Smooth muscle cell of the brain vasculature (primary cell): Measurements from ENCODE around the gene MLPH.

Source experiments
- DNase-seq: peaks from one replicate; pipeline ENCODE4 v3.0.0-alpha.2; 2012; ENCODE audit warnings: low read depth, low spot score

MLPH gene

DNA sequence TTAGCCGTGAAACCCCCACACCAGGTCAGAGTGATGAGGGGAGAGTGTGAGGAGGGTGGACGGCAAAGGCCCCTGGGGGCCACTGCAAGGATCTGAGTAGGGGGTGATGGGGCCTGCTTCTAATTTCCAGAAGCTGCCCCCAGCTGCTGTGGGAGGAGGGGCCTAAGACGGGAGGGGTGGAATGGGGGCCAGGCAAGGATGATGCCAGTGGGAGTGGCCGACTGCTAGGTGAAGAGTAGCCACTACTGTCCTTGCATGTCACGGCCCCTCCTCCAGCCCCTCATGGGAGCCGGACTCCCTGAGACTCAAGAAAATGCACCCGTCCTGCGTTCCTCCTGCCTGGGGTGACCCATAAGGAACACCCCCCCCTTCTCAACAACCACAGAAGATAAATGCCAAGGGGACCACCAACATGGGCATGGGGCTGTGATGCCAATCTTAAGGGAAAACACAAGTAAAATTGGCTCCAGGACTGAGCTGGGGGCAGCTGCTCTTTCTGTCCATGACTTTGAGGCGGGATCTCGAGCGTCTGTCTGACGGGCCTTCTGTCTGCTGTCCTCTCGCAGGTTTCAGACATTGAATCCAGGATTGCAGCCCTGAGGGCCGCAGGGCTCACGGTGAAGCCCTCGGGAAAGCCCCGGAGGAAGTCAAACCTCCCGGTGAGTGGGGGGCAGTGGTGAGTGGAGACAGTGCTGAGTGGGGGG, 55.1 kb downstream of the MLPH start:
- no peak for DNase-seq

DNA sequence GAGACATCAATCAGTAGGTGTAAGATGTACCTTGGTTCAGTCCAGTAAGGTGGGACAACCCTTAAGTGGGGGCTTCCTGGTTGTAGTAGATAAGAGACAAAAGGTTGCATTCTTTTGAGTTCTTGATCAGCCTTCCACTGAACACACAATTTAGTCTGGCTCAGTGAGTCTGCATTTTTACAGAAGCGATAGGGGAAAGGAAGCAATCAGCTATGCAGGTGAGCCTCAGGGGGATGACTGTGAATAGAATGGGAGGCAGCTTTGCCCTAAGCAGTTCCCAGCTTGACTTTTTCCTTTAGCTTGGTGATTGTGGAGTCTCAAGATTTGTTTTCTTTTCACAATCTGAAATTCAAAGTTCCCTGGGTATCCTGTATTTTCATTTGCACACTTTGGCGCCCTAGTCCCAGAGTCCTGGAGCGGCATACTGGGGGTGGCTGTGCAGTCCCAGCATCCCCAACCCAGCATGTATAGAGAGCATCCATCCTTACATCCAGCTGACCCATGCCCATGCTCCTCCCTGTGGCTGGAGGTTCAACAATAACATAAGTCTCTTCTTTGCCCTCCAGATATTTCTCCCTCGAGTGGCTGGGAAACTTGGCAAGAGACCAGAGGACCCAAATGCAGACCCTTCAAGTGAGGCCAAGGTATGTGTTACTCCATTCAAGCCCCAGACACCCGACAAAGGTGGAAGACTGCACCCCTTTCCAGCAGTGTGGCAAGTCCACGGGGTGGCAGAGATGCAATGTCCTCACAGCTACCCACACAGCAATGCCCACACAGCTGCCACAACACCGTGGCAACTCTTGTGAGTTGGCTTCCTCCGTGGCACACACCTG, 59.2 kb downstream of the MLPH start:
- no peak for DNase-seq

DNA sequence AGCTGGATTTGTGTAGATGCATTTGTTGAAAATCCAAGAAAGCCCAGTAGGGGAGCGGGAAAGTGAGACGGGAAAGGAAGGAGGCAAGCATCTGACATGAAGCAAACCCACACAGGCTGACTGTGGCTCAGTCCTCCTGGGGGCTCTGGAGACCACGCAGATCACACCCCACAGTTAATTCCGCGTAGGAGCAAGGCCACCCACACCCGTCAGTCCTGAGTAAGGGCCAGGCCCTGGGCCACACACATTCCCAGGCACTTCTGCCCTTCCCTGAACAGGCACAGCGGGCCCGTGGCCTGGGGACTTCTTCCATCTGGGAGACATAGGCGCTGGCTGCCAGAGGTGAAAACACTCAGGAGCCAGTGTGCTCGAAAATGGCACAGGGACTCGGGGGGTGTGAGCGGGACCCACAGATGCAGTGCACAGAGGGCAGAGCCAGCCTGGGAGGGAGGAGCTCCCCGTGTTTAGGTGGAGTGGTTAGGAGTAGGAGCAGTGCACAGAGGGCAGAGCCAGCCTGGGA, 59.9 kb downstream of the MLPH start:
- DNase-seq: no peak

DNA sequence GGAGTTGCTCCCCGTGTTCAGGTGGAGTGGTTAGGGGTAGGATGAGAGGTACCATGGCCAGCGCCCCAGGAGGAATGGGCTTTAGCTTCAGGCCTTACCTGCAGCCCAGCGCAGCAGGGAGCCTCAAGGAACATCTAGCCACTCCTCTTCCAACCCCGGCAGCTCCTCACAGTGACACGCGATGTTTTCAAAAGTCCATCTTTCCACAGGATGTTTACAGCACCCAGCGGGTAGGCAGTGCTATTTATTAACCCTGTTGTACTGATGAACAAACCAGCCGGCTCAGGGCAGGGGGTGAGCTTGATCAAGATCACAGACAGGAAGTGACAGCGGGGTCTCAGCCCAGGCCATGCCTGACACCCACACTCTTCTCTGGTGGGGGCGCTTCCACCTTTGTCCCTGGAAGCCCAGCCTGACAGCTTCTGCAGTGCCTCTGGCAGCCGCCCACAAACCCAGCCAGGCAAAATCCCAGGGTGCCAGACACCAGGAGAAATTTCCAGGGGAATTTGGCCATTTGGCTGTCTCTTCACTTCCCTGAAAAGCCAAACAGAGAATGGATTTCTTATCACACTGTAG, 60.9 kb downstream of the MLPH start:
- DNase-seq: no peak

DNA sequence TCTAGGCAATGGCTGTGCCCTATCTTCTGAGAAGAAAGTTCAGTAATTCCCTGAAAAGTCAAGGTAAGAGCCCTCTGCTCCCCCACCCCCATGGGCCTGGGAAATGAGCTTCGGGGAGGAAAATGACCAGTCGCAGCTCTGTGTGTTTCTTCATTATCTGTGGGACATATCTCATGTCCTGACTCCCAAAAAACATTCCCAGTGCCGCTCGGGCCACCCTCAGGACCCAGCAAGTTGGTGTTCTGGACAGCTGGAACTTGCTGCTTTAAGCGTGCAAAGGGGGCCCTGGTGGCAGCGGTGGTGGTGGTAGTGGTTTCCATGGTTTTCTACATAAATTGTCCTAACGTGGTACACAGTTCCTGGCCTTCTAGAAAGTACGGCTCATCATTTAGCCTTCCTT, 62.2 kb downstream of the MLPH start:
- no peak for DNase-seq

DNA sequence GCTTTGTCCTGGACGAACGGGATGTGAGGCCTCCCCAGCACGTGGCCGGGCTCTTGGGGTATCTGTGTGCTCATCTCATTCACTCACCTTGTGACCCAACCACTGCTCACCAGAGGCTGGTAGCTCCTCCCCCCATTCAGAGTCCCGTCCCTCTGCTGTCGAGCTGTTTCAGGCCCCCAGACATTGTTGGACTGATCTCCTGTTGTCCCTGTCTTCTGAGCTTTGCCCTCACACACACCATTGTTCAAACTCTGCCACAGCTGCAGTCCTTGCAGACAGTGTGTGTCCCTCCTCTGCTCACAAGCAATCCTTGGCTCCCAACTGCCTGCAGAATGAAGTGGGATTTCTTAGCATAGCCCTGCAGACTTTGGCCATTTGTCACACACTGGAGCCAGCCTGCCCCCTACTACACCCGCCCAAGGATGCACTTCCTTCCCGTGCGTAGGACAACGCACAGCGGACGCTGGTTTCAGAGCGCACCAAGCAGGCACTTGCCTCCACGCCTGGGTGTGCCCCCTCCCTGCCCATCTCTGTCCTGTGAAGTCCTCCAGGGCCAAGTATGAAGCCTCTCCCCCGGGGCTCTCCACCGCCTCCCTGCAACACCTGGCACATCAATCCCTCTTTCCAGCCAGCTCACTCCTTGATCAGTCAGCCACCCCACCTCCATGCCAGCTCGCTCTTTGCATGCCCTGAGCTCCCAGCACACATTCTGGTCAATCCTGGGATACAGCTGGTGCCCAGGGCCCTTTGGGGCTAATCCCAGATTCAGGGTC, 62.8 kb downstream of the MLPH start:
- no peak for DNase-seq

DNA sequence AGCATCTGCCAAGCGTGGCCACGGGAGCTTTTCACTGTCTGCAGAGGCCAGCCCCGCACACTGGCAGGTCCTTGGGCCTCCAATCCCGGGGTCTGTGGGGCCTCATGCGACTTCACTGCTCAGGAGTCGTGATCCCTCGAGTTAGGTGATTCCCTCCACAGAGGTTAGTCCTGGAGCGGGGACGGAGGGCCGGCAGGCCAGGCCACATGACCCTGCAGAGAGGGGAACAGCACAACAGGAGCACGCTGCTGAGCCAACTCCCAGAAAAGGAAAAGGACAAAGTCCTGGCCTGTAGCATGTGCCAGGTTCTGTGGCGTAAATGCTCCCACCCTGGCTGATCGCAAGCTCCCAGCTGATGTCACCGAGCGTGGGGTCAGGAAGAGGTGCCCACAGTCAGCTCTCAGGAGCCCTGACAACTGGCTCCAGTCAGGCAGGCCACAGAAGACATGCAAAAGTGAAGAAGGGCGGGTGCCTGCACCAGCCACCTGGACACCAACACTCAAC, 64.1 kb downstream of the MLPH start:
- DNase-seq: no peak

DNA sequence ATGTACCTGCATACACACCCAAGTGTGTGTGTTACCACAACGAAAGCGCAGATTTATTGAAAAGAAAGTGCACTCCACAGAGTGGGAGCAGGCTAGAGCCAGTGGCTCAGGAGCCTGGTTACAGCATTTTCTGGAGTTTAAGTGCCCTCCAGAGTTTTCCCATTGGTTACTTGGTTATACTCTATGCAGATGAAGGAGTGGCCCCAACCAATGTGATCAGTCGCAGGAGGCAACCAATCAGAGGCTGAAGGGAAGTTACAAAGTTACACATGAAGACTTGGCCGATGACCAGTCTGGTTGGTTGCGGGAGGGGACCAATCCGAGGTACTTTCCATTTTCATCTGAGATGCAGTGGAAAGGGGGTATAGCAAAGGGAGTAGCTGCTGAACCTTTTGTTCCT, 65.9 kb downstream of the MLPH start:
- DNase-seq: no peak

DNA sequence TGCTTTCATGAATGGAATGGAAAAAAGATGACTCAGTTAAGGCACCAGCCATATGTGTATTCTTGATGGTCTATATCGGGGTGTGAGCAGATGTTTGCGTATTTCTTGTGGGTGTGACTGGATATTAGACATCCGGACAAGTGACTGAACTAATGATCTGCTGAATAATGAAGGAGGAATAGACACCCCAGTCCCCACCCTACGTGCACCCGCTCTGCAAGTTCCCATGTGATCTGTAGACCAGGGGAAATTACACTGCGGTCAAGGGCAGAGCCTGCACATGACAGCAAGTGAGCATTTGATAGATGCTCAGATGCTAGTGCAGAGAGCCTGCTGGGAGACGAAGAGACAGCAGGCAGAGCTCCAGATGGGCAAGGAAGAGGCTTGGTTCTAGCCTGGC, 66.9 kb downstream of the MLPH start:
- DNase-seq: no peak

DNA sequence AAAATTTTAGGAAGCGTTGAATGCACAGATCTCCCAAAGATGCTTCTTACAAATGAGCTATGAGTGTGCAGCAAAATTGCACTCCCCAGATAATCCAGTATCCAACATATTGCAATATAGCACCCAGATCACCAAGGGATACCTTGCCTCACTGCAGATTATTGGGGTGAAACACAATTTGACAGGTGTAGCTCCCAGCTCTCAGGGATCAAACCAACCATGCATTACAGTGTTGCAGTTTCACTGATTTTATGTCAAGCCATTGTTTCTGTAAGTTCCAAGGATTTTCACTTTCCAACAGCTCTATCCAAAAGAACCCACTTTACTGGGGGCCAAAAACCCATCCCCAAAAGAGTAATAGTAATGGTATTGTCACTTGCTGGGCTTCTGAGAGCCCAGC, 68.5 kb downstream of the MLPH start:
- no peak for DNase-seq

DNA sequence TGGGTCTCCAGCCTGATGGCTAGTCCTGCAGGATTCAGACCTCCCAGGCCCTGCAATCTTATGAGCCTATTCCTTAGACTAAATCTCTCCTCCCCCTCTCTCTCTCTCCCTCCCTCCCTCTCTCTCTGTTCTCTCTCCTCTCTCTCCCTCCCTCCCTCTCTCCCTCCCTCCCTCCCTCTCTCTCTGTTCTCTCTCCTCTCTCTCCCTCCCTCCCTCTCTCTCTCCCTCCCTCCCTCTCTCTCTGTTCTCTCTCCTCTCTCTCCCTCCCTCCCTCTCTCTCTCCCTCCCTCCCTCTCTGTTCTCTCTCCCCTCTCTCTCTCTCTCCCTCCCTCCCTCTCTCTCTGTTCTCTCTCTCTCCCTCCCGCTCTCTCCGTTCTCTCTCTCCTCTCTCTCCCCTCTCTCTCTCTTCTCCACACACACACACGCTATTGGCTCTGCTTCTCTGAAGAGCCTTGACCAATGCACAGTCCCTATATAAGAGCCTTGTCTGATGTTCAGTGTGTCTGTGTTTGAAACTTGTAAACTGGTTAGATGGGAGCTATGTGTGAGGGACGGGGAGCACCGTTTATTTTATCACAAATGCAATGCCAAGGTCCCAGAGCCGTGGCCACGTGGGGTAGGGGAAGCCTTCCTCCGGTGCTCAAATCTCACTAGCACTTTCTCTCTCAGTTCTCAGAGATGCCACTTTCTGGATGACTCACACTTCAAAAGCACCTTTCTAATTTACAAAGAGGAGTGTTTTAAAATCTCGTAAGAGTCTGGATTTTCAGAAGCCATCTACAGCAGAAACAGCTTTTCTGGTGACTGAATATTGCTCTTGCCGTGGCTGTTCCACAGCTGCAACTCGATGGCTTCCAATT, 70.0 kb downstream of the MLPH start:
- DNase-seq: no peak

DNA sequence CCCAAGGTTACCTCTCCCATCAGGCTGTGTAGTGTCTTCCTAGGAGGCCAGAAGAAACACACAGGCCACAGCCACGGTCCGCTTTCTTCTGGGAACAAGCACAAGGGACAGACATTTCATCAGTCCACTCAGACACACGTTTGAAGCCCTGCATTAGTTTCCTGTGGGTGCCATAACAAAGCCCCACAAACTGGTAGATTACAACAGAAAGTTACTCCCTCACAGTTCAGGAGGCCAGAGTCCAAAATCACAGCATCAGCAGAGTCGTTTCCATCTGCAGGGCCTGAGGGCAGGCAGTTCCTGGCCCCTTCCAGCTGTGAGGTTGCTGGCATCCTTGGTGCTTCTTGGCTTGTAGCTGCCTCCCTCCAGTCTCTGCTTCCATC, 70.6 kb downstream of the MLPH start:
- no peak for DNase-seq

DNA sequence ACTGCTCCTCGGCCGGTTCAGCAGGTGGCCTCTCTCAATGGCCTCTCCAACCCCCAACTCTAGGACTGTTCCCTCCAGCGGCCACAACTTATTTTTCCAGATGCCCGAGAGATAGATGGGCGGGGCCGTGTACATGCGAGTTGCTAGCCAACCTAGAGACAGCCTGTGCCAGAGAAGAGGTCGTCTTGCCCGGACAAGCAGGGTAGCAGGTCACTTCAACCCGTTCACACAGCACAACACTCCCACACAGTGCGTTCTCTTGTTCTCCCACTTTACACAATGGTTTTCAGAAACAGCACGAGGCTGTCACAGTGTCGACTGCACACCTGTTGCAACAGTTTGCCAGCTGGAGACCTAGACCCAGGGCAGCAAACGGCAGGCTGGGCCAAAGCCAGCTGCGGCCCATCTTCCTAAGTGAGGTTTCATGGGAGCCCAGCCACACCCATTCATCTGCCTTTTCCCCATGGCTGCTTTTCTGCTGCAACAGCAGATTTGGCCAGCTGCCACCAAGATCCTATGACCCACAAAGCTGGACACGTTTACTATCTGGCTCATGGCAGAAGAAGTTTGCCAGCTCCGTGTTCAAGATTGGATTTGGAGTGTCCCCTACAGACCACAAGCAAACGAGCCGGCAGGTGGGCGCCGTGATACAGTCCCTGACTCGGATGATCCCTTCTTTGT, 72.0 kb downstream of the MLPH start:
- DNase-seq: no peak

DNA sequence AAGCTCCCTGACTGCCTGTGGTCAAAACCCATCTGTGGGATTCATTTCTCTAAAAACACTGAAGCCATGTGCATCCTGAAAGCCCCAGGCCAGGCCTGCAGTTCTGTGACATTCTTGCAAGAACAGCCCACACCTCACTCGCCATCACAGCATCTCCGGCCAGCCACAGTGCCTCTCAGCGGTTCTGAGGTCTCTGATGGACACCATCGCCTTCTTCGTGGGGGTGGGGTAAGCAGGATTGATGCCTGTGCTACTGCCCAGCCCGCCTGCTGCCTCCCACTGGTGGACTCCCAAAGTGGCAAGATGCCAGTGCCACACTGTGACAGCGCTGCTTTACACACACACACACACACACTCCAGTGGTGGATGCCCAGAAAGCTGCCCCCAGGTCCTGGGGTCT, 74.2 kb downstream of the MLPH start:
- no peak for DNase-seq

DNA sequence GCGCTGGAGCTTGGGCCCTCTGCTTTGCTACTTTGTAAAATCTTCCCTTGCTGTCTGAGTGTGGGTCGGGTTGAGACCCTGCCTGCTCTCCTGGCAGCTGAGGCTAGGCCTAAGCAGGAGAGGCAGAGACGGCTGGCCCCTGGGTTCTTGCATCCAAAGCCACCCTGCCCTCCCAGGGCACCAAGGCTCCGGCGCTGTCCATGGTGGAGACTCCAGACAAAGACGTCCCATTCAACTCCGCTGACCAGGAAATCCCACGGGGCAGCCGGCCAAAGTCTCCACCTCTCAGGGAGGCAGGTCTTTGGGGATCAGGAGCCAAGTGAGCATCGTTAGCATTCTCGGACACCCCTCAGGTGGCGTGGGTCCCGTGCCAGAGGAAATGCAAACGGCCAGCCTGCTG, 76.8 kb downstream of the MLPH start:
- DNase-seq: no peak

DNA sequence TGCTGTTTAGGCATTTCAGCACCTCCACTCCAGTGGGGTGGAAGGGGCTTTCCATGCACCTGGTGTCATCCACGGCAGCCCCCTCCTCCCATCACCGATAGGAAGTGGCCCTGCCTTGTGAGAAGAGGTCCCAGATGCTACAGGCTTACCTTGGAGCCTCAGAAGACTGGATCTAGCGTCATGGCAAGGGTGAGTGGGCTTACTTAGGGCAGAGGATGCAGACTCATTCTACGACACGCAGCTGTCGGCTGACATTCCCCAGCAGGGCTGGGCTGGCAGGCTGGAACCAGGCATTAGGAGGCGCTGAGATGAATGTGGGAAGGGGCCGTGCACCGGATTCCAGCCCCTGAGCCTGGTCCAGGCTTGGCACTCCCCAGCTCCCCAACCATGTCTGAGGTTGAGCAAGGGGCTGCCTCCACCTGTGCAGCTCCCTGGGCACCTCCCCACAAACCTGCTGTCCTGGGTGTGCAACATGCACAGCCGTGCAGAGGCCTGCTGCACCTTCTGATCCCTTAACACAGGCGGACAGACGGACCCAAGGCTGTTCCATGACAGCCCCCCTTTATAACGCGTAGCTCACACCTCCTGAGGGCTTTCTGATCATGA, 77.6 kb downstream of the MLPH start:
- DNase-seq: no peak

DNA sequence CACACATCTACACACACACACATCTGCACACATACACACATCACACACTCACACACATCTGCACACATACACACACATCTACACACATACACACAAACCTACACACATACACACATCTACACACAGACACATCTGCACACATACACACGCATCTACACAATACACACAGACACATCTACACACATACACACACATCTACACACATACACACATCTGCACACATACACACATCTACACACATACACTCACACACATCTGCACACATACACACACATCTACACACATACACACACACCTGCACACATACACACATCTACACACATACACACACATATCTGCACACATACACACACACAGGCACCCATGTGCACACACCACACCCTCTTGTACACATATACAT, 78.9 kb downstream of the MLPH start:
- DNase-seq: no peak

DNA sequence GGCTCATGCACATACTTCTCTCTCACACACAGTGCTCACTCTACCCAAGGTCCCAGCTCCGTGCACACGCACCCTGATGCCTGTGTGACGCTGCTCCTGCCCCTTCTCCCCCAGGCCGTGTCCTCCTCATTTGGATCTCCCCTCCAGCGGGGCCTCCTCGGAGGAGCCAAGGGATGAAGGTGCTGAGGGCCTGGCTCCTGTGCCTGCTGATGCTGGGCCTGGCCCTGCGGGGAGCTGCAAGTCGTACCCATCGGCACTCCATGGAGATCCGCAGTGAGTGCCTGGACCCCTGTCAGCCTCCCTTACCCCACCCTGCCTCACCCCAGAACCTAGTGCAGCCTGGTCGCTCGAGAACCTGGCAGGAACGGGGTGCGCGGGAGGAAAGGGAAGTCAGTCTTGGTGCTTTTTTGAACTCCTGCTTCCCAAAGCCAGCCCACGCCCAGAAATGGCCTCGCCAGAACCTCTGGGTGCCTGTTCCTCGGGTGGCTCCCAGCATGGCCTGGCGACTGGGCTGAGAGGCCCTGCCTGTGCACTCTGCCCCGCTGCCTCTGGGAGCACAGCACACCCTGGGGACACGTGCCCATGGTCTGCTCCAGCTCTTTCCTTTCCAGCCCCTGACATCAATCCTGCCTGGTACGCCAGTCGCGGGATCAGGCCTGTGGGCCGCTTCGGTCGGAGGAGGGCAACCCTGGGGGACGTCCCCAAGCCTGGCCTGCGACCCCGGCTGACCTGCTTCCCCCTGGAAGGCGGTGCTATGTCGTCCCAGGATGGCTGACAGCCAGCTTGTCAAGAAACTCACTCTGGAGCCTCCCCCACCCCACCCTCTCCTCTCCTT, 79.6 kb downstream of the MLPH start, which contains the start of gene PRLH:
TSS of gene PRLH (plus strand) at position 174 of the 835 bp plus-strand sequence. CDS start at position 174, 0 bp downstream.
- no peak for DNase-seq
